Frontal cortex (tissue), 4 donors: ENCODE measurements around the gene OCA2. TPM values are rescaled to one million over a fixed set of nuclear protein-coding genes. Genes with fewer than 3 reads are reported as not detected.
"Not testable (repeated sequence)": the region's sequence is repeated elsewhere in the genome, so short reads cannot be mapped to it uniquely, and the experiment has no call there.

Source experiments
- DNase-seq, 2 donors: peaks; one replicate each; pipeline ENCODE4 v3.0.0; 2012; ENCODE audit warnings: low spot score in 2 of 2
- FAIRE-seq: peaks from 2 replicates; lab custom pipeline; 2012; peaks lifted over from hg19 to GRCh38; lab: Jason Lieb, UNC
- total RNA-seq: library from RNA; depleted of rRNA; stranded (reverse); fragments of >200 nt; gene quantifications from one replicate; pipeline ENCODE4 v1.2.3, GENCODE V29; 2014
- donor health status: control.
- donor health status: control.
- donor health status: control.

The OCA2 gene
- total RNA-seq, 1 donor from 2014 or later: 4.5 TPM

- DNase-seq (no peak), FAIRE-seq (no peak)
These were observed 329.0 kb downstream of the OCA2 start for GRCh38 chr15:27770086-27770607.

- FAIRE-seq: no peak
- DNase-seq: no peak
These were observed 329.5 kb downstream of the OCA2 start for GRCh38 chr15:27769652-27770051.

- DNase-seq (peak in 1 of 2 donors; percentile 21), FAIRE-seq (no peak)
These were observed 330.2 kb downstream of the OCA2 start for GRCh38 chr15:27768732-27769475.

- DNase-seq: no peak
- no peak for FAIRE-seq
These were observed 331.0 kb downstream of the OCA2 start for GRCh38 chr15:27767918-27768640.

GRCh38 chr15:27767430-27767829 lies 331.7 kb downstream of the OCA2 start:
- not testable (repeated sequence) for DNase-seq, FAIRE-seq

- no peak for DNase-seq
- FAIRE-seq: no peak
These were observed 334.8 kb downstream of the OCA2 start for GRCh38 chr15:27764339-27764738.

GRCh38 chr15:27763514-27763913 lies 335.6 kb downstream of the OCA2 start:
- DNase-seq (no peak), FAIRE-seq (no peak)

- no peak for DNase-seq
- FAIRE-seq: no peak
These were observed 336.6 kb downstream of the OCA2 start for GRCh38 chr15:27762471-27762870.

GRCh38 chr15:27757052-27757451 lies 342.1 kb downstream of the OCA2 start:
- FAIRE-seq (no peak), DNase-seq (no peak)

GRCh38 chr15:27752691-27753090 lies 346.4 kb downstream of the OCA2 start:
- no peak for FAIRE-seq
- DNase-seq: no peak

GRCh38 chr15:27747997-27748396 lies 351.1 kb downstream of the OCA2 start:
- FAIRE-seq: no peak
- no peak for DNase-seq

GRCh38 chr15:27746401-27746955 lies 352.6 kb downstream of the OCA2 start:
- no peak for FAIRE-seq
- DNase-seq: no peak

GRCh38 chr15:27744641-27745040 lies 354.5 kb downstream of the OCA2 start:
- FAIRE-seq (no peak), DNase-seq (no peak)

GRCh38 chr15:27743638-27744037 lies 355.5 kb downstream of the OCA2 start:
- no peak for FAIRE-seq
- no peak for DNase-seq

GRCh38 chr15:27742751-27743477 lies 356.2 kb downstream of the OCA2 start:
- no peak for FAIRE-seq
- DNase-seq: peak in 1 of 2 donors; percentile 17

GRCh38 chr15:27741226-27741860 lies 357.8 kb downstream of the OCA2 start:
- DNase-seq (no peak), FAIRE-seq (no peak)

- FAIRE-seq: no peak
These were observed 364.2 kb downstream of the OCA2 start for GRCh38 chr15:27734785-27735495.

GRCh38 chr15:27731776-27732175 lies 367.3 kb downstream of the OCA2 start:
- FAIRE-seq (no peak), DNase-seq (no peak)

More at GRCh38 chr15:27734785-27735495, 364.2 kb downstream of the OCA2 start:
- no peak for DNase-seq

- FAIRE-seq: no peak
- DNase-seq: no peak
These were observed 368.2 kb downstream of the OCA2 start for GRCh38 chr15:27730868-27731267.
